ENCODE measurements around the gene SEC61G.

- TF ChIP-seq CTCF (IDR thresholded peaks at IDR 0.05) (no peak), POLR2A (IDR thresholded peaks at IDR 0.05) (no peak), POLR2AphosphoS5 (IDR thresholded peaks at IDR 0.05; ENCODE audit: insufficient read depth in 1 of 2, low read depth in 1 of 2) (no peak)
These were observed 37.8 kb upstream of the SEC61G start for GRCh38 chr7:54796853-54797252.

Data from vagina (tissue), 2 donors.